Small intestine (tissue), 7 donors: ENCODE results near the gene EHD2. TPM values are rescaled to one million over a fixed set of nuclear protein-coding genes. Genes with fewer than 3 reads are reported as not detected.
"Not testable (repeated sequence)": the region's sequence is repeated elsewhere in the genome, so short reads cannot be mapped to it uniquely, and the experiment has no call there.

Source experiments
- DNase-seq, 2 donors: peaks; one replicate each; pipeline versions ENCODE4 v3.0.0 to v3.0.0-alpha.2; 2013
- FAIRE-seq: peaks from 2 replicates; lab custom pipeline; 2012; peaks lifted over from hg19 to GRCh38; lab: Jason Lieb, UNC
- H3K27ac ChIP-seq, 3 donors: one replicate each; pipeline ENCODE4 v1.5.1; 2013; ENCODE audit warnings: low read length in 2 of 3, mild to moderate bottlenecking in 2 of 3, control low read depth in 1 of 3, inconsistent platforms in 1 of 3, low read depth in 1 of 3, moderate library complexity in 1 of 3
- H3K27me3 ChIP-seq, 3 donors: one replicate each; pipeline ENCODE4 v1.6.1; 2013; ENCODE audit warnings: low read length in 3 of 3, inconsistent platforms in 1 of 3; ENCODE audit not compliant: control insufficient read depth in 3 of 3, insufficient read depth in 3 of 3
- H3K36me3 ChIP-seq, 3 donors: one replicate each; pipeline ENCODE4 v1.6.1; 2013; ENCODE audit warnings: low read length in 3 of 3, inconsistent platforms in 1 of 3, low read depth in 1 of 3, mild to moderate bottlenecking in 1 of 3, moderate library complexity in 1 of 3; ENCODE audit not compliant: control insufficient read depth in 3 of 3, insufficient read depth in 2 of 3
- H3K4me1 ChIP-seq, 3 donors: one replicate each; pipeline ENCODE4 v1.6.1; 2013; ENCODE audit warnings: low read length in 2 of 3, inconsistent platforms in 1 of 3, low read depth in 1 of 3, mild to moderate bottlenecking in 1 of 3, moderate library complexity in 1 of 3; ENCODE audit not compliant: control insufficient read depth in 3 of 3, insufficient read depth in 2 of 3
- H3K4me3 ChIP-seq, 3 donors: one replicate each; pipeline ENCODE4 v1.5.1; 2013; ENCODE audit warnings: low read length in 3 of 3, control low read depth in 1 of 3, inconsistent platforms in 1 of 3, low read depth in 1 of 3, mild to moderate bottlenecking in 1 of 3, moderate library complexity in 1 of 3
- H3K9me3 ChIP-seq, 2 donors: one replicate each; pipeline ENCODE4 v1.6.1; 2013; ENCODE audit warnings: low read depth in 1 of 2, low read length in 1 of 2; ENCODE audit not compliant: control insufficient read depth in 2 of 2, insufficient read depth in 1 of 2
- WGBS, 3 donors: extraction: QIAGEN DNeasy Blood & Tissue Kit; methylation state at CpG; one replicate each; pipeline ENCODE4 v1.1.7; 2013; 5-methylcytosine and 5-hydroxymethylcytosine counted together
- polyA plus RNA-seq, 4 donors: library from polyadenylated mRNA; stranded (reverse) in 3 of 4; unstranded in 1 of 4; fragments of 200-250 nt in 3 of 4; fragments of 120-200 nt in 1 of 4; gene quantifications; one replicate each; pipeline versions ENCODE4 v1.2.1 to v1.2.3, GENCODE V29; 2013
- donor health status: healthy with polysubstance abuse.
- donor health status: control.
- donor health status: control.
- donor health status: Bipolar disorder and iron deficiency.
- donor health status: healthy.

The EHD2 gene
- polyA plus RNA-seq, 4 donors: 0.89 to 35.1 (median 12.4) TPM

DNA sequence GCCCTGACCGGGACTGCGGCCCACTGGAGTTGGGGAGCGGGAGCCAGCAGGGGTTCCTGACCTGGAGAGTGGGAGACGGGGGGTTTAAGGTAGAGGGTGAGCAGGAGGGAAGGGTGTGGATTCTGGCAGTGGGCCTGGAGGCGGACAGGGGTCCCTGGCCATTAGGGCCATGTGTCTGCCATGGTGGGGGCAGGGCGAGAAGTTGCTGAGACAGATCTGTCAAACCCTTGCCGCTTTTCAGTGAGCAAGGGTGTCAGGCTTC is 53.1 kb downstream of the EHD2 start:
- H3K27me3 ChIP-seq: no peaks in the 10 kb centered on the region
- peaks cover 0 to 6% (median 0%) of the 10 kb centered on the region in 3 donors for H3K4me1 ChIP-seq
- DNase-seq: no peak
- H3K9me3 ChIP-seq: no peaks in the 10 kb centered on the region
- no peak overlapping the region for H3K27ac ChIP-seq
- no peak overlapping the region for H3K4me3 ChIP-seq
- no peak for FAIRE-seq
- 79 to 92% (median 83%) methylated on average over 6 to 7 of the region's 7 CpGs for WGBS, 3 donors
- H3K36me3 ChIP-seq: no peaks in the 10 kb centered on the region

DNA sequence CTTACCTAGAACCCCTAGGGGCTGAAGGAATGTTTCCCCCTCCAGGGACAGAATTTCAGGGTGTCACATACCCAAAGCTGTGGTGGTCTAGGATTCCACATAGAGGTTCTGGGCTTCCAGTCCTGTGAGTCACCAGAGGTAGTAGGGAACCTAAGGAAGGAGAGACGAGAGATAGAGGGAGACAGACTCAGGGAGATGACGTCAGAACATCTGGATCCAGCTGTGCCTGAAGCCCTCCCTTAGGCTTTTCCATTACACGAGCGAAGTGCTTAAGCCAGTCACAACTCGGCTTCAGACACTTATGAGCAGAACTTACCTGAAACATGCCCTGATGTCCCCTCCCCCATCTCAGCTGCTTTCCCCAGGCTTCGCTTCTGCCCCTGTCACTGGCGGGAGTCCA is 53.4 kb downstream of the EHD2 start:
- Histone ChIP-seq H3K36me3 (no peaks in the 10 kb centered on the region), H3K27me3 (no peaks in the 10 kb centered on the region), H3K4me3 (no peak overlapping the region), H3K4me1 (peaks cover 0 to 6% (median 0%) of the 10 kb centered on the region in 3 donors), H3K9me3 (no peaks in the 10 kb centered on the region), H3K27ac (no peak overlapping the region)
- WGBS, 3 donors: 79 to 91% (median 82%) methylated on average over 7 of the region's 7 CpGs
- no peak for DNase-seq
- FAIRE-seq: no peak

DNA sequence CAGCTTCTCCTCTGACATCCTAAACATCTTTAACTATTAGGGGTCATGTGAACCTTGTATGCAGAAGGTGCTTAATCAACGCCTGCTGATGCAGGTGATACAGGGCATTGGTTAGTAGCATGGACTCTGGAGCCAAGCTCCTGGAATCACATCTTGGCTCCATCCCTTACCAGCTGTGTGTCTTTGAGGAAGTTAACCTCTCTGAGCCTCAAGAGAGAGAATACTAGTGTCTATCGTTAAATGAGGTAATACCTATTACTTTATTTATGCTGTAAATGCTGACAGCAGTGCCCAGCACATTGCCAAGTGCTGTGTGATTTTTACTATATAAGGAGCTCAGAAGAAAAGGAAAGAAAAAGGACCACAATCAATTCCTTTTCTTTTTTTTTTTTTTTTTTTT is 54.1 kb downstream of the EHD2 start:
- no peaks in the 10 kb centered on the region for H3K36me3 ChIP-seq
- H3K27me3 ChIP-seq: no peaks in the 10 kb centered on the region
- WGBS, 3 donors: 36 to 88% (median 40%) methylated on average over 2 of the region's 2 CpGs
- peaks cover 0 to 6% (median 0%) of the 10 kb centered on the region in 3 donors for H3K4me1 ChIP-seq
- no peak for DNase-seq
- H3K27ac ChIP-seq: no peak overlapping the region
- no peak overlapping the region for H3K4me3 ChIP-seq
- no peaks in the 10 kb centered on the region for H3K9me3 ChIP-seq
- no peak for FAIRE-seq

GRCh38 chr19:47768604-47769003 is 55.4 kb downstream of the EHD2 start:
- WGBS, 3 donors: 74 to 90% (median 86%) methylated on average over 2 of the region's 2 CpGs
- H3K27me3 ChIP-seq: no peaks in the 10 kb centered on the region
- FAIRE-seq (no peak), DNase-seq (no peak)
- no peaks in the 10 kb centered on the region for H3K9me3 ChIP-seq
- H3K4me3 ChIP-seq: no peak overlapping the region
- H3K36me3 ChIP-seq: no peaks in the 10 kb centered on the region
- H3K4me1 ChIP-seq: peaks cover 0 to 6% (median 0%) of the 10 kb centered on the region in 3 donors
- H3K27ac ChIP-seq: no peak overlapping the region

DNA sequence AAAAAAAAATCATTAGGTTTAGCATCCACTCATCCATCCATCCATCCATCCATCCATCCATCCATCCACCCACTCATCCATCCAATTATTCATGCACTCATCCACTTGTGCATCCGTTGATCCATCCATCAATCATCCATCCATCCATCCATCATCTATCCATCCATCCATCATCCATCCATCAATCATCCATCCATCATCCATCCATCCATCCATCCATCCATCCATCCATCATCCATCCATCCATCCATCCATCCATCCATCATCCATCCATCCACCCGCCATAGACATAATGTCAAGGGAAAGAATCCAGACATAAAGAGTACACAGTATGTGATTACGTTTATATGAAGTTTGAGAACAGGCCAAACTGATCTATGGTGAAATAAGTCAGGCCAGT is 56.3 kb downstream of the EHD2 start:
- Histone ChIP-seq H3K27ac (no peak overlapping the region), H3K9me3 (no peaks in the 10 kb centered on the region), H3K27me3 (no peaks in the 10 kb centered on the region), H3K4me1 (peaks cover 0 to 6% (median 0%) of the 10 kb centered on the region in 3 donors), H3K36me3 (no peaks in the 10 kb centered on the region), H3K4me3 (no peak overlapping the region)
- WGBS, 3 donors: 72 to 79% (median 73%) methylated on average over 3 of the region's 3 CpGs
- DNase-seq (no peak), FAIRE-seq (no peak)

DNA sequence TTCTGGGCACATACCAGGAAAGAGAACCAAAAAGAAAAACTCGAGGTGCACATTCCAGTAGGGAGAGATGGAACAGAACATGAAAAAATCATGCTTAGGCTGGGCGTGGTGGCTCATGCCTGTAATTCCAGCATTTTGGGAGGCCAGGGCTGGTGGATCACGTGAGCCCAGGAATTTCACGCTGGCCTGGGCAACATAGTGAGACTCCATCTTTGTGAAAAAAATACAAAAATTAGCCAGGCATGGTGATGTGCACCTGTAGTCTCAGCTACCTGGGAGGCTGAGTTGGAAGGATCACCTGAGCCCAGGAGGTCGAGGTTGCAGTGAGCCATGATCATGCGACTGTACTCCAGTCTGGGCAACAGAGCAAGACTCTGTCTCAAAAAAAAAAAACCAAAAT is 58.1 kb downstream of the EHD2 start:
- H3K27ac ChIP-seq, H3K9me3 ChIP-seq, H3K4me1 ChIP-seq, H3K27me3 ChIP-seq, DNase-seq, FAIRE-seq, H3K36me3 ChIP-seq, H3K4me3 ChIP-seq: not testable (repeated sequence)
- WGBS, 3 donors: 81 to 89% (median 83%) methylated on average over 6 of the region's 6 CpGs

DNA sequence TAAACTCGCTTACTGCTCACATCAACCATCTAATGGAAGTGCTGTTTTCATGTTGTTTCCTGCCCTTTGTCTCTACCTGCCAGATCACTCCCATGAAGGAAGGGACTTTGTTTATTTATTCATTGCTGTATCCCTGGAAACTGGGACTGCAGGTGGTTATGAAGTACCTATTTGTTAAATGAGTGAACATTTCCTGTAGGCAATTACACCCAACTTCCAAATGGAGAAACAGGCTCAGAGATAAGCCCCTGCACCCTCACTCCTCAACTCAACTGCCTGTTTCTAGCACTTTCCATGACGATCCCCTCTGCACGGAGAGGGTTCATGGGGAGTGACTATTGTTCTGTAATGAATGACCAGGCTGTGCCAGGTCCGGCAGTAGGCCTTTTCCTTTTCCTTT is 63.3 kb downstream of the EHD2 start:
- Histone ChIP-seq H3K27ac (peak overlapping the region in 2 of 3 donors; percentile 73 to 97), H3K4me1 (peaks cover 0 to 24% (median 0%) of the 10 kb centered on the region in 3 donors), H3K4me3 (no peak overlapping the region), H3K9me3 (peaks cover 0 to 3% of the 10 kb centered on the region in 2 donors), H3K36me3 (peaks cover 0 to 16% (median 5%) of the 10 kb centered on the region in 3 donors), H3K27me3 (no peaks in the 10 kb centered on the region)
- 8 to 44% (median 34%) methylated on average over 4 of the region's 4 CpGs for WGBS, 3 donors
- peak; percentile 90 for DNase-seq
- no peak for FAIRE-seq

GRCh38 chr19:47777245-47778048 is 64.2 kb downstream of the EHD2 start:
- peak in 1 of 2 donors; percentile 77 for DNase-seq
- WGBS, 3 donors: 36 to 62% (median 42%) methylated on average over 23 of the region's 23 CpGs
- peak overlapping the region; percentile 73 to 97 (median 85) for H3K27ac ChIP-seq
- not testable (repeated sequence) for H3K9me3 ChIP-seq, H3K27me3 ChIP-seq, FAIRE-seq
- H3K4me1 ChIP-seq: peaks cover 0 to 24% (median 0%) of the 10 kb centered on the region in 3 donors
- peaks cover 0 to 25% (median 7%) of the 10 kb centered on the region in 3 donors for H3K36me3 ChIP-seq
- H3K4me3 ChIP-seq: peak overlapping the region; percentile 76 to 99 (median 97)
